Tracheal epithelial cell (primary cell): ENCODE measurements around the gene G6PC2. TPM values are rescaled to one million over a fixed set of nuclear protein-coding genes. Genes with fewer than 3 reads are reported as not detected.

ENCODE experiments used
- total RNA-seq: library from RNA; depleted of rRNA; stranded (reverse); fragments of >200 nt; gene quantifications from 2 replicates; pipeline ENCODE4 v1.2.1, GENCODE V29; 2014

Gene G6PC2, protein sequence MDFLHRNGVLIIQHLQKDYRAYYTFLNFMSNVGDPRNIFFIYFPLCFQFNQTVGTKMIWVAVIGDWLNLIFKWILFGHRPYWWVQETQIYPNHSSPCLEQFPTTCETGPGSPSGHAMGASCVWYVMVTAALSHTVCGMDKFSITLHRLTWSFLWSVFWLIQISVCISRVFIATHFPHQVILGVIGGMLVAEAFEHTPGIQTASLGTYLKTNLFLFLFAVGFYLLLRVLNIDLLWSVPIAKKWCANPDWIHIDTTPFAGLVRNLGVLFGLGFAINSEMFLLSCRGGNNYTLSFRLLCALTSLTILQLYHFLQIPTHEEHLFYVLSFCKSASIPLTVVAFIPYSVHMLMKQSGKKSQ
- not detected in 2 replicates for total RNA-seq

DNA sequence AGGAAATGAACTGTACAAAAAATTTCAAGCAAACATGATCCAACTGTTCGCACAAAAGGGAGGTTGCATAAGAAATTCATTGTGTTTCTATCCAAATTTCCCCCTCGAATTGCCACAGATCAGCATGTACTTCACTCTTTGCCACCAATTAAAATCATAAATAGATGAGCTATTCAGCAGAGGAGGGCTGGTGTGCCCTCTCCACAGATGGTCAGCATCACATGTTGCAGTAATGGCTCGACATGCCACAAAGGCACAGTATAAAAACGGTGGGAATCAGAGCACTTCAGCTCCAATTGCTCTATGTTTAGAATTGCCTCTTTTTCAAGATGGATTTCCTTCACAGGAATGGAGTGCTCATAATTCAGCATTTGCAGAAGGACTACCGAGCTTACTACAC is at the start of gene G6PC2:
Gene G6PC2, plus strand, starts transcription at position 289 of the 400 bp plus-strand sequence. Its CDS starts 41 bp downstream, at position 330.

DNA sequence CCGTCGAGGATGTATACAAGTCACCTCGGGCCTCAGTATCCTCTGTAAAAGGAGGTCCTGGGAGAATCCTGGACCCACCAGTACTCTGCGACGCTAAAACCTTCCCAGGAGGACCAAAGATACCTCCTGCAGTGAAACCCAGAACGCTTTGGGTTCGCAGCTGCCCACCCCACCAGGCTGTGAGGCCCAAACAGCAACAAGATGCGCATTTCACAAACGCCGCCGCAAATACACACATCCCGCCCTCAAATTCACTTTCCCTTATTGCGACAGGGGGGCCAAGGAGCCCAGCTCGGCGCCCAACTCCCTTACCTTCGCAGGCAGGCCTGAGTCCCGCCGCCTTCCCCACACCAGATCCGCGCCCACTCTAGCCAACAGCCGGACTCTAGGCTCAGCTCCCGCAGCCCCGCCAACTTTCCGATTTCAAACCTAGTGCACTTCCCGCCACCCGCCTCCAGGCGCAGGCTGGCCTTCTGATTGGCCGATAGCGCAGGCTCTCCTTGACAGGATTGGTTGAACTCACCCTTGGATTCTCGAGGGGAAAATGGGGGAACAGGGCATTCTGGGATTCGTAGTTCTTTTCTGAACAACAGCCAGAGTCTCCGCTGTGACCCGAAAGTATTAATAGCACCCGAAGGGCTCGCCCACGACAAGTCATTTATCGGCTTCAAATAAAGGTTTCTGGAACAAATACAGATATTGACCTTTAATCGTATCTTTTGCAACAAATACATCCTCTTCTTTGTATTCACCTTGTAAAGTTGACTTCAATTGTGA is 10.9 kb upstream of the G6PC2 start, which contains the start of gene SPC25:
Gene SPC25, minus strand, starts transcription at position 425 of the 777 bp plus-strand sequence. CDS start 911 bp downstream, outside the sequence.

Other genes with a start within 250 kb of the G6PC2 start
- 0.43 and 0.72 TPM in 2 replicates for gene NOSTRIN, start 98.7 kb upstream of the G6PC2 start, total RNA-seq
- 0.24 TPM in 1 of 2 replicates, not detected in the other for gene SPC25, start 10.9 kb upstream of the G6PC2 start, total RNA-seq
- gene ABCB11, start 130.0 kb downstream of the G6PC2 start, total RNA-seq: under 0.01 TPM in 1 of 2 replicates, not detected in the other
- gene DHRS9, start 168.3 kb downstream of the G6PC2 start, total RNA-seq: 0.72 and 13.0 TPM in 2 replicates